Astrocyte of the cerebellum (primary cell): ENCODE data around the gene NETO1.

Experiments
- DNase-seq: peaks from one replicate; pipeline ENCODE4 v3.0.0-alpha.2; 2011; ENCODE audit warnings: low read depth
- H3K4me3 ChIP-seq: 2 replicates; pipeline ENCODE4 v1.5.1; 2011; ENCODE audit warnings: mild to moderate bottlenecking, low read depth, low read length, moderate library complexity
- CTCF ChIP-seq: IDR thresholded peaks from 2 replicates; pipeline ENCODE4 v1.5.1; 2012; ENCODE audit warnings: low read length, low read depth, moderate library complexity, mild to moderate bottlenecking; ENCODE audit errors: missing control alignments
- in situ Hi-C: cut with HindIII; loops from 2 replicates; pipeline ENCODE4 v1.10.0; 2017; ENCODE audit warnings: low sequenced_read_pairs

NETO1 gene

GRCh38 chr18:72727038-72727655, 140.6 kb downstream of the NETO1 start:
- TF ChIP-seq CTCF, result no peak
- H3K4me3 ChIP-seq, result no peak overlapping the region
- DNase-seq, result no peak
- in situ Hi-C loops, result no loop called here

GRCh38 chr18:72726201-72726600, 141.6 kb downstream of the NETO1 start:
- in situ Hi-C loops, result no loop called here
- no peak for DNase-seq
- TF ChIP-seq CTCF, result no peak
- no peak overlapping the region for H3K4me3 ChIP-seq

- DNase-seq, result no peak
- in situ Hi-C loops, result no loop called here
- H3K4me3 ChIP-seq, result no peak overlapping the region
- TF ChIP-seq CTCF, result no peak
Observed at GRCh38 chr18:72721330-72721729, 146.5 kb downstream of the NETO1 start.

- in situ Hi-C loops, result no loop called here
- no peak for TF ChIP-seq CTCF
Observed at GRCh38 chr18:72720116-72720515, 147.7 kb downstream of the NETO1 start.

GRCh38 chr18:72704202-72704601, 163.6 kb downstream of the NETO1 start:
- no peak for DNase-seq
- in situ Hi-C loops, result no loop called here
- TF ChIP-seq CTCF, result no peak
- H3K4me3 ChIP-seq, result no peak overlapping the region

More at GRCh38 chr18:72720116-72720515, 147.7 kb downstream of the NETO1 start:
- no peak for DNase-seq
- H3K4me3 ChIP-seq, result no peak overlapping the region

- in situ Hi-C loops, result no loop called here
- peak; percentile 11 for DNase-seq
- peak; percentile 51 for TF ChIP-seq CTCF
- H3K4me3 ChIP-seq, result no peak overlapping the region
Observed at GRCh38 chr18:72700961-72701710, 166.7 kb downstream of the NETO1 start.
